Brain microvascular endothelial cell (primary cell): ENCODE data around the gene CDH22.

Experiments
- DNase-seq: peaks from one replicate; pipeline ENCODE4 v3.0.0-alpha.2; 2020
- H3K27ac ChIP-seq: fragments of 250-450 bp; sonication (Bioruptor Pico); 2 replicates; pipeline ENCODE4 v1.5.1; 2020; ENCODE audit warnings: mild to moderate bottlenecking, moderate library complexity
- H3K27me3 ChIP-seq: fragments of 250-450 bp; sonication (Bioruptor Pico); replicated peaks from 2 replicates; pipeline ENCODE4 v1.5.1; 2020; ENCODE audit warnings: mild to moderate bottlenecking
- H3K36me3 ChIP-seq: fragments of 250-450 bp; sonication (Bioruptor Pico); replicated peaks from 2 replicates; pipeline ENCODE4 v1.5.1; 2020; ENCODE audit warnings: mild to moderate bottlenecking
- H3K4me3 ChIP-seq: 2 replicates; pipeline ENCODE4 v1.5.1; 2011; ENCODE audit warnings: low read depth, mild to moderate bottlenecking, control low read depth, low read length, moderate library complexity
- in situ Hi-C: cut with HindIII; loops from 2 replicates; pipeline ENCODE4 v1.10.0; 2017; ENCODE audit warnings: low sequenced_read_pairs, low pct_ligation_motif_present
- TF ChIP-seq, protein P1 (sequence below): IDR thresholded peaks from 2 replicates; pipeline ENCODE4 v1.5.1; 2011; ENCODE audit warnings: low read depth, mild to moderate bottlenecking, moderate library complexity, low read length, control low read depth, inconsistent platforms; ENCODE audit errors: missing control alignments

The CDH22 gene

DNA sequence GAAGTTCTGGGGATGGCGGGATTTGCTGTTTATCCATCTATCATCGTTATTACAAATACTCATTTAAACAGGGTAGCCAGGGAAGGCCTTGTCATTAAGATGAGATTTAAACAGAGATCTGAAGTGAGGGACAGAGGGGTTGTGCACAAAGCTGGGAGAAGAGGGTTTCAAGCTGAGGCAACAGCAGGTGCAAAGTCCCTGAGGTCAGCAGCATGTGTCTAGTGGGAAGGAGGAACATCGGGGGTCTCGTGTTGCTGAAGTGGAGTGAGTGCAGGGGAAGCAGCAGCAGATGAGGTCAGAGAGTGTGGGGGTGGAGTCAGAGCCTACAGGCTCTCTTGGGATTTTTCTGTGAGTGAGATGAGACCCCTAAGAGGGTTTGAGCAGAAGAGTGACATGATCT is 52.0 kb downstream of the CDH22 start:
- Histone ChIP-seq H3K4me3 (no peak overlapping the region), H3K36me3 (no peaks in the 10 kb centered on the region), H3K27ac (no peak overlapping the region), H3K27me3 (peaks cover 20% of the 10 kb centered on the region)
- TF ChIP-seq, protein P1, sequence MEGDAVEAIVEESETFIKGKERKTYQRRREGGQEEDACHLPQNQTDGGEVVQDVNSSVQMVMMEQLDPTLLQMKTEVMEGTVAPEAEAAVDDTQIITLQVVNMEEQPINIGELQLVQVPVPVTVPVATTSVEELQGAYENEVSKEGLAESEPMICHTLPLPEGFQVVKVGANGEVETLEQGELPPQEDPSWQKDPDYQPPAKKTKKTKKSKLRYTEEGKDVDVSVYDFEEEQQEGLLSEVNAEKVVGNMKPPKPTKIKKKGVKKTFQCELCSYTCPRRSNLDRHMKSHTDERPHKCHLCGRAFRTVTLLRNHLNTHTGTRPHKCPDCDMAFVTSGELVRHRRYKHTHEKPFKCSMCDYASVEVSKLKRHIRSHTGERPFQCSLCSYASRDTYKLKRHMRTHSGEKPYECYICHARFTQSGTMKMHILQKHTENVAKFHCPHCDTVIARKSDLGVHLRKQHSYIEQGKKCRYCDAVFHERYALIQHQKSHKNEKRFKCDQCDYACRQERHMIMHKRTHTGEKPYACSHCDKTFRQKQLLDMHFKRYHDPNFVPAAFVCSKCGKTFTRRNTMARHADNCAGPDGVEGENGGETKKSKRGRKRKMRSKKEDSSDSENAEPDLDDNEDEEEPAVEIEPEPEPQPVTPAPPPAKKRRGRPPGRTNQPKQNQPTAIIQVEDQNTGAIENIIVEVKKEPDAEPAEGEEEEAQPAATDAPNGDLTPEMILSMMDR, result no peak
- no peak for DNase-seq
- in situ Hi-C loops, result no loop called here

DNA sequence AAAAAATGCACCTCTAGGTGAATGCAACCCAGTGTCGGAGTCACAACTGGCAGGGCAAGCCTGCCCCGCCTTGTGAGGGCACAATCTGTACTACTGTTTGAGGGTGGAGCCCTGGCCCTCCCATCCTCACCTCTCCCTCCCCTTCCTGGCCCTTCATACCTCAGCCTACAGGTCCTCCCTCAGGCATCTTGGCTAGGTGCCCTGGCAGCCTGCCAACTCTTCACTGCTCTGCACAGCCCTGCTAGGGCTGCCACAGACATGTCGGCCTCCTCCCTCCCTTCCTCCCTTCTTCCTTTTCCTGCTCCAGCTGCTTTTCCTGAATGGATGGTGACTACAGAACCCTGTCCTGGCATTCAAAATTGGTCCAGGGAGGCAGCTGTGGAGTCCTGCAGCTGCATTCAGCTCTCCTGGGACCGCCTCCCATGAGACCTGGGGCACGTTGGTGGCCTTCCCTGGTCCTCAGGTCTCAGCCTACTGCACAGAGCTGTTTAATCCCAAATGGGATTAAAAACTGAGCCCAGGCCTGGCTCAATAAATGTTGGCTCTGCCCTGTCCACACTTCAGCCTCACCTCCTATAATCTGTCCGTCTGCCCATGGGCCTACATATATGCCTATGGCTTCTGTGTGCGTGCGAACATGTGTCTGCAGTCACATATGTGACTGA is 52.7 kb downstream of the CDH22 start:
- Histone ChIP-seq H3K4me3 (no peak overlapping the region), H3K27ac (no peak overlapping the region), H3K36me3 (no peaks in the 10 kb centered on the region), H3K27me3 (peaks cover 27% of the 10 kb centered on the region)
- in situ Hi-C loops, result no loop called here
- TF ChIP-seq, protein P1, result no peak
- DNase-seq, result no peak

DNA sequence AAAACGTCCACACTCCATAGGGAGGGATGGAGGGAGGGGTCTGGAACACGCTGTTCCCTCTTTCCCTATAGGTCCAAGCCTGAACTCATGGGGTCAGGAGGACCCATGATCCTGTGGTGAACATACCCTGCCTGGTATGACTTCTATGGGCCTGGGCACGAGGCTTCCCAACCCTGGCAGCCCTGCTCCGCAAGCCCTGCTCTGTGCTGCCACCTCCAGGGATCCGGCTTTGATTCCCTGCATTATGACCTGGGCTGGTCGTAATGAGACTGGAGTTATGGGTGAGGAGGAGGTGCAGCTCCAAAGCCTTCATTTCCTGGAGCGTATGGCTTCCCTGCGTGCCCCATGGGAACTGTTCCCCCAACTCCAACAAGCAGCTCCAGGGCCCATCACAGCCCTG is 54.9 kb downstream of the CDH22 start:
- H3K36me3 ChIP-seq, result no peaks in the 10 kb centered on the region
- H3K4me3 ChIP-seq, result no peak overlapping the region
- TF ChIP-seq, protein P1, result peak; percentile 49
- in situ Hi-C loops, result no loop called here
- DNase-seq, result no peak
- H3K27me3 ChIP-seq, result peaks cover 39% of the 10 kb centered on the region
- no peak overlapping the region for H3K27ac ChIP-seq

DNA sequence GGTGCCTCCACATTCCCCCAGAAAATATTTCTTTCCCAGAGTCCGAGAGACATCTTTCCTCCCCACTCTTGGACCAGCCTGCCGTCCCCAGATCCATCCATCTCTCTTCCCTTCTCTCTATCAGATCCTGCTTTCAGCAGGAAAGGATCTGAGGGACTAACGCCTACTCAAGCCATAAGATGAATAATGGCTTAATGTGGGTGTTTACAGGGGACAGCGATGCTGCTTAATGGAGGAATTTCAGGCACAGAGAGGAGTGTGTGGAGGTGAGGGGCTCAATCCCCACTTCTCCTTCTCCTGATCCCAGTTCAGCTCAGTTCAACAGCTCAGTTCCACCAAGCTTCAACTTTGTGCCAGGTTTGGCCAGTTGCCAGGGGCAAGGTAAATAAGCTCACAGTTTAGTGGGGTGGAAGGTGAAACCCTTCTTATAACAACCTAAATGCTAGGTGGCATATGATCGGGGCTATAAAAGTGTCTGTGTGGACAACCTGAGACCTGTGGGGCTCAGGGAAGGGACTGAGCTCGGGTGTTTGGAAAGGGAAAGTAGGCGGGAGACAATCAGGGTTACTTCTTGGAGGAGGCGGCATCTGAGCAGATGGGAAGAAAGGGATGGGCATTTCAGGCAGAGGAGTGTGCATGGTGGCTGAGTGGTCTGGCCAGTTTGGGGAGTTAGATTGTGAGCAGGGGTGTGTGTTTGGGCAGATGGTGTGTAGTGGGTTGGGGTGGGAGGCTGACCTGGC is 55.8 kb downstream of the CDH22 start:
- peaks cover 39% of the 10 kb centered on the region for H3K27me3 ChIP-seq

DNA sequence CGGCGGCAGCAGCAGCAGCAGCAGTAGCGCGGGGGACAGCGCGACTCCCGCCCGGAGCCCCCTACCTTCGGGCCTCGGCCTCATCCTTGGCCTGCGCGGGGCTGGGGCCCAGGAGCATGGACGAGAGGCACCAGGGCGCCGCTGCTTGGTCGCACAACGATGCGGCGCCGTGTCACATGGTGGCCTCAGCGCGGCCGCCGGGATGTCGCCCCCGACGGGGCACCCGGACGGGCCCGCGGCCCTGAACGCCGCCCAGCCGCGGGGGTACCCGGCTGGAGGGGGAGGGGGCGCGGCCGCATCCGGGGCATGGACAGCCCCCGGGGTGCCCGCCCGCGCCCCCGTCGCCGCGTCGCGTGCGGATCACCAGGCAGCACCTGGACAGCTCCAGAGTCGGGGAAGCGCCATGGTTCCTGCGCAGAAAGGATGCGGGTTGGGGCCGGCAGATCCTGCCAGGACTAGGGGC is 57.1 kb downstream of the CDH22 start:
- H3K27me3 ChIP-seq, result peaks cover 47% of the 10 kb centered on the region

More for the DNA sequence above, 55.8 kb downstream of the CDH22 start:
- no peak overlapping the region for H3K4me3 ChIP-seq
- in situ Hi-C loops, result no loop called here
- no peak for DNase-seq
- no peaks in the 10 kb centered on the region for H3K36me3 ChIP-seq
- TF ChIP-seq, protein P1, result no peak
- no peak overlapping the region for H3K27ac ChIP-seq

More for the DNA sequence above, 57.1 kb downstream of the CDH22 start:
- Histone ChIP-seq H3K4me3 (no peak overlapping the region), H3K36me3 (no peaks in the 10 kb centered on the region), H3K27ac (no peak overlapping the region)
- DNase-seq, result no peak
- TF ChIP-seq, protein P1, result no peak
- in situ Hi-C loops, result no loop called here
